NCI-H1436 treated with DMSO at 0.1 percent for 48 hours (cell line): ENCODE results near the gene FMR1.

Experiments used
- DNase-seq: peaks from one replicate; lab custom pipeline; 2025; lab: John Stamatoyannopoulos, UW

Gene FMR1

GRCh38 chrX:147911192-147912022, at the start of gene FMR1:
Gene FMR1, plus strand, starts transcription at chrX:147911919. Its CDS starts 261 bp downstream, at chrX:147912180.
- DNase-seq = peak; percentile 61

- no peak for DNase-seq
These were observed 35.7 kb upstream of the FMR1 start for GRCh38 chrX:147875866-147876596.

GRCh38 chrX:147876849-147877646, 34.7 kb upstream of the FMR1 start:
- DNase-seq = no peak

GRCh38 chrX:147877726-147878125, 34.0 kb upstream of the FMR1 start:
- DNase-seq = no peak

- no peak for DNase-seq
These were observed 26.8 kb upstream of the FMR1 start for GRCh38 chrX:147884958-147885357.

GRCh38 chrX:147890756-147891155, 21.0 kb upstream of the FMR1 start:
- no peak for DNase-seq

- DNase-seq = no peak
These were observed 19.8 kb upstream of the FMR1 start for GRCh38 chrX:147891896-147892295.

GRCh38 chrX:147893741-147894140, 18.0 kb upstream of the FMR1 start:
- DNase-seq = no peak

- no peak for DNase-seq
These were observed 17.3 kb upstream of the FMR1 start for GRCh38 chrX:147894366-147894963.

GRCh38 chrX:147897117-147897516, 14.6 kb upstream of the FMR1 start:
- DNase-seq = no peak

- no peak for DNase-seq
These were observed 12.8 kb upstream of the FMR1 start for GRCh38 chrX:147898951-147899350.

GRCh38 chrX:147899379-147900114, 12.2 kb upstream of the FMR1 start:
- DNase-seq = no peak

GRCh38 chrX:147900349-147900748, 11.4 kb upstream of the FMR1 start:
- no peak for DNase-seq

- DNase-seq = no peak
These were observed 10.1 kb upstream of the FMR1 start for GRCh38 chrX:147901461-147902126.

- no peak for DNase-seq
These were observed 9.4 kb upstream of the FMR1 start for GRCh38 chrX:147902270-147902669.

- DNase-seq = no peak
These were observed 3.6 kb upstream of the FMR1 start for GRCh38 chrX:147908106-147908505.

- DNase-seq = no peak
These were observed 1.1 kb upstream of the FMR1 start for GRCh38 chrX:147910607-147911006.

GRCh38 chrX:147912093-147912801, 528 bp downstream of the FMR1 start:
- DNase-seq = no peak

GRCh38 chrX:147913570-147913969, 1.9 kb downstream of the FMR1 start:
- no peak for DNase-seq

GRCh38 chrX:147914591-147914990, 2.9 kb downstream of the FMR1 start:
- DNase-seq = no peak
